NOMO-1 (cell line): ENCODE results near the gene SNAPC4.

Experiments used
- DNase-seq, 2 experiments: peaks; one replicate each; lab custom pipeline; 2025; ENCODE audit not compliant: unreplicated experiment in 2 of 2; lab: John Stamatoyannopoulos, UW

Gene SNAPC4

DNA sequence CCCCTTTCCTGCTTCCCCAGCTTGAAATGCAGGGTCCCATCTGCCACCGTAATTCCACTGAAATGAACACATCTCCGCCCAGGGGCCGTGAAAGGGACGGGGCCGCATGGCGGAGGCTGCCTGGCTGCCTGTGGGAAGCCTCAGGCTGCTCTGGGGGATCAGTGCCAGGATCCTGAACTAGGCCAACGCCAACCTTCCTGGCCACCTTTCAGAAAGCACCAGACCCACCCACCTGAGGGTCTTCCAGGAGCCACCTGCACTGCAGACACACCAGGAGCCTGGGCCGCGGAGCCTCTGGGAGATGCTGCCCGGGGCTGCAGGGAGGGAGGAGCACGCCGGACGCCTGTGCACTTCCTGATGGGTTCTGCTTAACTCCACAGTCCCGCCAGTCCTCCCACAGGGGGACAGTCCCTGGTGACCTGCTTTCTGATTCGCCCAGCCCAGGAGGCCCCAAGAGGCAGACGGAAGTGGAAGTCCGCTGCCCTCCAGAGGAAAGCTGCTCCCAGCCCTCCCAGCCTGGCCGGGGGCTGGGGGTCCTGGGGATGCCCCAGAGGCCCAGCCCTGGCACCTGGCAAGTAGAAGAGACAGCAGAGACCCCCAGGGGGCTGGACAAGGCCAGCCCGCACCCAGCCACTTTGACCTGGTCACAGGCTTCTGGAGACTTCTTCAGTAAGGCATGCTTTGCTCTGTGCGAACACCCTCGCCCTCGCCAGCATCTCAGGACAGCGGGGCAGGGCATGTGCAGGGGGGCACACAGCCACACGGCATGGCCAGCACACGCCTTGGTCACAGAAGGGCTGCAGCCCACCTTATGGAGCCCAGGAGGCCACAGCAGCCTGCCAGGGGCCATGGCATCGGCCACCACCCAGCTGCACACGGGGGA lies 26.4 kb downstream of the SNAPC4 start, which contains the start of gene CARD9:
TSS of gene CARD9 (minus strand) at position 370 of the 883 bp plus-strand sequence. CDS start 1,591 bp downstream, outside the sequence.
- peak; percentile 84 to 90 for DNase-seq

DNA sequence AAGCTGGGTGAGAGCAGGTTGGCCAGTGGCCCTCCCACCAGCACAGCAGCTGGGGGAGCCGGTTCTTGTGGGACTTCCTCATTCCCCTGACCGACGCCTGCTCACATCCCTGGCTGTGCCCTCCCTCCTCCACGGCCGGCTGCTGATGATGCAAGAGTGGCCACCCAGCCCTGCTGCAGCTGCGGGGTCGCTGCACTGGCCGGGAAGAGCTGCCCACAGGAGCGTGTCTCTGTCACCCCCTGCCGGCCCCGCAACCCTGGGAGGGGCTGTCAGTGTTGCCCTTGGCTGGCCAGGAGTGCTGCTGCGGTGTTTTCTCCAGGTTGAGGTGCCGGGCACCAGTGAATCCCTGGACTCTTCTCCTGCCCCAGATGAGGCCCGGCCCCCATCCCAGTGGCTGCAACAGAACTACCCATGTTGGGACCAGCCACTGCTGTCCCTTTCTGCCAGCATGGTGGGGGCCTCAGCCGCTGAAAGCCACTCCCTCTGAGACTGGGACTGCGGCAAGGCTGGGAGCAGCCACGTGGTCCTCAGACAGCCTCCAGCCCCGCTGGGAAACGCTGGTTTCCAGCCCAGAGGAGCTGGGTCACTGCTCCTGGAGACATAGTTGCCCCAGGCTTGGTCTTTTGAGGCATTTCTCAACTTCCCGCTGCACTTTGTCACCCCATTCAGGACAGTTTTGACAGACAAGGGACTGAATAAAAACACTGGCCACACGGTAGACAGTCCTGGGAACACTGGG lies 27.2 kb downstream of the SNAPC4 start:
- DNase-seq: peak; percentile 93 to 95

- no peak for DNase-seq
Measured at GRCh38 chr9:136372006-136372405, 28.0 kb downstream of the SNAPC4 start.

DNA sequence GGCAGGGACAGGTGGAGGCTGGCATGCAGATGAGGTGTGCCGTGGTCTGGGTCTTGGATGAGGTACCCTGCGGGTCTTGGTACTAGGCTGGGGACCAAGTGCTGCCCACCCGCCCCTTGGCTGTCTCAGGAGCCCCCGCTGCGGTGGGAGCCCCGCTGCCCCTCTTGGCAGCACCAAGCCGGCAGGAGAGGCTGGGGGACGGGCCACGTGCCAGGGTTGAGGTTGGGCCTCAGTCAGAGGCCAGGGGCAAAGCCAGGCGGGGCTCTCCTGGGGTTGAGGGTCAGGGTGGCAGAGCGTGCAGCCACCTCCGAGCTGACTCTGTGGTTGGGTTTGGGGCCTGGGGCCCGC lies 28.5 kb downstream of the SNAPC4 start:
- DNase-seq: no peak

GRCh38 chr9:136370687-136371532 lies 29.1 kb downstream of the SNAPC4 start:
- DNase-seq: no peak

- DNase-seq: no peak
Measured at GRCh38 chr9:136370037-136370436, 29.9 kb downstream of the SNAPC4 start.

- no peak for DNase-seq
Measured at GRCh38 chr9:136368190-136368589, 31.8 kb downstream of the SNAPC4 start.

DNA sequence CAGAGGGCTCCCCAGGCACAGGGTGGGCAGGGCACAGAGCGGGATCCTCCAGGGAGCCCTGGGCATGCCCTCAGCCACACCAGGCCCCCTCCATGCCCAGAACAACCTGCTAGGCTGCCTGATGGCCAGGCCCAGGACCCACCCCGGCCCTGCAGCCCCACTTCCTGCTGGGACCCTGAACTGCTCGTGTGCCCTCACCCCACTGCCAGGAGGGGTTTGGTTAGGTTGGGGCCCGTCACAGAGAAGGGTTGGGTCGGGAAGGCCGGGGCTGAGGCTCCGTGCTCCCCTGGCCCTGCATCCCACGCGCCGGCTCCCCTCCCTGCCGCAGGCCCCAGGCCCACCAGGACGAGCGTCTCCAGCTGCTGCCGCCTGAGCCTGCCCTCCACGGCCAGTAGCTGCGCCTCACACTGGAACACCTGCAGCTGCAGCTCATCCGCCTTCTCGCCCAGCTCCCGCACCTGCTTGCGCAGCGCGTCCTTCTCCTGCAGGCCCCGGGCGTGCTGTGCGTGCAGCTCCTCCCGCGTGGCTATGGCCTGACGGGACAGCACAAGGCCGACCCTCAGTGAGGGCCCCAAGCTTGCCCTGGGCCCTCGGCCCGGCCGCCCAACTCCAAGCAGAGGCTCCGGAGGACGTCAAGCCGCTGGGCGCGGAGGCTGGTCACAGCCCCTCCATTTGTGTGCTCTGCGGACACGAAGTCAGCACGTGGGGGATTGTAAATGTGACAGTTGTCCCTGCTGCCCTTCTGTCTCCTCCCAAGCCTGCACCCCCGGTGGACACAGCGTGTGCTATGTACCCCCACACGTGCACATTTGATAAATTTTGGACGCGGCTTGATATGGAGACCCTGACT lies 32.4 kb downstream of the SNAPC4 start:
- DNase-seq: no peak

DNA sequence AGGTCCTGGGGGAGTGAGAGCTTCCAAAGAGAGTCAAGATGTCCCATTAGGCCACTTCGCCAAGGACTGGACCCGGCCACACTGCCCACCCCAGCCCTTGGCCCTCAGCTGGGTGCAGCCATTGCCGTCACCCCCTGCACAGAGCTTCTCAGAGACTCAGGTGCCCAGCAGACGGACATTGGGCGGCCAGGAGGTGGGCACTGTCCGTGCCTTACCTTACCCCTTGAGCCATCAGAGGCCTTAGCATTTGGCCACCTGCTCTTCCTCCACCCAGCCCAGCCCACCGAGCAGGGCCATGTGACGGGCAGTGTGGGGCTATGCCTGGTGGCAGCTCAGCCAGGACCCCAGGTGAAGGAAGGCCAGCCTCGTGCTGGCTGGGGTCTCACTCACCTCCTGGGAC lies 33.1 kb downstream of the SNAPC4 start:
- no peak for DNase-seq

- DNase-seq: peak; percentile 77 to 79
Measured at GRCh38 chr9:136365775-136366222, 34.2 kb downstream of the SNAPC4 start.

GRCh38 chr9:136364942-136365774 lies 34.8 kb downstream of the SNAPC4 start:
- no peak for DNase-seq

GRCh38 chr9:136363949-136364748 lies 35.8 kb downstream of the SNAPC4 start:
- no peak for DNase-seq

DNA sequence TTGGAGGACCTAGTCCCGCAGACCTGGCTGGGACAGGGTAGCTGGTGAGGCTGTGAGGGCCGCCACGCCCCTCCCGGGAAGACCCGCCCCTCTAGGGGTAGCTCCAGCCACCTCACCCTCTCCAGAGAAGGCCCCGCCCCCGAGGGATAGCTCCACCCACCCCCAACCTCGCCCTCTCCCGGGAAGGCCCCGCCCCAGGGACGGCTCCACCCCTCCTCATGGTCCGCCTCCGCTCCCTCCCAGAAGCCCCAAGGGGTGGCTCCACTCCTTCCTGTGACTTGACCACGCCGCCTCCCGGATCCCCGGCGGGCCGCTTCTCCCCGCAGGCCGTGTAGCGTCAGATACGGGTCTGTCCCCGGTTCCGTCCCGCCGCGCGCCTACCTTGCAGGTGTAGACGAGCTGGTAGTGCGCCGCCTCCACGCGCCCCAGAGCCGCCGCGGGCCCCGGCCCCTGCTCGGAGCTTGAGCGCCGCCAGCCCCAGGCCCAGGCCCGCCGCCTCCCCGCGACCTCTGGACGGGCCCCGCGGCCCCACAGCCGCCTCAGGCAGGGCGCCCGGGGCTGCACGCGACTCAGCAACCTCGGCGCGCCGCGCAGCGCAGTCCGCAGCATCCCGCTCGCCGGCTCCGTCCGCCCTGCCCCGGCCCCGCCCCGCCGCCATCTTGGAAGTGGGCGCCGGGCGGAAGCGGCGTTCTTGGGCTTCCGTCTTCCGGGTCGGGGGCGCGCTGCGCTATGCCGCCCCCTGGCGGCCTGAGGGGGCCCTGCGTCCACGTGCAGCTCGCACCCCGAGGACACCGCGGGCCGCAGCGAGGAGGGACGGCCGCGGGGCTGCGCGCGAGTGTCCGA lies 36.6 kb downstream of the SNAPC4 start, which contains the start of gene DNLZ:
TSS of gene DNLZ (minus strand) at position 639 of the 843 bp plus-strand sequence. CDS start at position 609, 30 bp downstream.
- peak; percentile 92 to 95 for DNase-seq

DNA sequence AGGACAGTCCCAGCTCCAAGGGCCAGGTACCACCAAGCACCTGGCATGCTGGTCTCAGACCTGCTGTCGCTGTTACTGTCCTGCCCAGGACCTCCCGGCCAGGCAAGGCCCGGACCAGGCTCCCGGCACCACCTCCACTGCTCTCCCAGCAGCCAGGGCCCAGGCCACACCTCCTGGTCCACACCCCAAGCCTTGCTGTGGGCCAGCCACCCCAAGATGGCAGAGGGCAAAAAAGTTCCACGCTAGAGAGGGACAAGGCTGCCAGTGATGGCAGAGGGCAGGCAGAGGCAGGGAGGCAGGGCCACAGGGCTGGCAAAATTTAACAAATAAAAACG lies 37.6 kb downstream of the SNAPC4 start:
- no peak for DNase-seq

DNA sequence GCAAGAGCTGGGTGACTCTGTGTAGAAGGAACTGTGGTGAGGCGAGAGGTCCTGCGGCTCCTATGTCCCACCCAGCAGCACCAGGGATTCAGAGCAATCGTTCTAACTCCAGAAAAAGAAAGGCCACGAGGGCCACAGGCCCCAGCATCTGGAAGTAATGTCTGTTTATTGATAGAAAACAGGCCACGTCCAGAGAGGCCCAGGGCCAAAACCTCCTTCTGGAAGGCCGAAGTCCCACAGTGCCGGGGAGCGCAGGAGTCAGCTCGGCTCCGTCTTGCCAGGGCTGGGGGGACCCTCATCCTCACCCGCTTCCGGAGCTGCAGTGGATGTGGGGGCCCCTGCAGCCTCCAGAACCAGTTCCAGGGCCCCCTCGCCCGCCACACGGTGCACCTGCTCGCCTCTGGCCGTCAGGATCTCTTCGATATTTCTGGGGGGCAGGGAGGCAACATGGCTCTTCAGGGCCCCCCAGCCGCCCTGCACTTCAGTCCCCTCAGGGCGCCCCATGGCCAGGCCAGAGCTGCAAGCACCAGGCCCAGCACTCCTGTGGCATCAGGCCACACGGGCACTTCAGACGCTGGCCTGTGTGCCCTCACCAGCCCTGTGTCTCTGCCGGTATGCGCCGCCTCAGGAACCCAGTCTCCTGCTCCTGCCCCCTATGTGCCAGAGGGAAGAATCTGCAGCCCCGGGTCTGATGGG lies 38.1 kb downstream of the SNAPC4 start:
- no peak for DNase-seq

DNA sequence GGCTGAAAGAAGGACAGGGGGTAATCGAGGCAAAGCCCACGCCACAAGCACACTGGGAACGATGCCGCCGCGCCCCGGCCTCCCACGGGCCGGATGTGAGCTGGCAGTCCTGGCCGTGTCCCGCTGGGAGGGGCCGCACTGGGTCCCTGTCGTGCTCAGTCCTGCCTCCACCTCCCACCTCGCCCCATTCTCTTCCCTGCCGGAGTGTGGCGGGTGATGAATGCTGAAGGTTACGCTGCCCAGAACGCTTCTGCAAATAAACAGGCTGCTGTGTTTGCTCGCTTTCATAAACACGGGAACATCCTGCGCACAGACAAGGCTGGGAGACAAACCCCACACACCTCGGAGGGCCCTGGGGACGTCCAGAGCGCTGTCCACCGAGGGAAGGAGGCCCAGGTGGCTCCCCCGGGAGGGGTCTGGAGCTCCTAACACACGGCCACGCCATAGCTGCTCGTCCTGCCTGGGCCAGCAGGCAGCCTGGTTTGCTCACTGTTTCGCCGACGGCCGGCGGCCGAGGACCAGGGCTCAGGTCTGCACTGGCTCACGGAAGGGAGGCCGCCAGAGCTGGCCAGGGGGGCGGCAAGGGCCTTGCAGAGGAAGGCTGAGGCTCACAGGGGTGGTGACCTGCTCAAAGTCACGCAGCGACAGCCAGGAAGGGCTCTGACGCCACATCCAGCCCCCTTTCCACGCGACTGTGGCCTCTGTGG lies 38.8 kb downstream of the SNAPC4 start:
- no peak for DNase-seq
